ENCODE measurements around the gene NELL2. TPM values are rescaled to one million over a fixed set of nuclear protein-coding genes. Genes with fewer than 3 reads are reported as not detected.

The NELL2 gene
- polyA plus RNA-seq, 3 donors: 0.09 to 0.98 (median 0.39) TPM

- intact Hi-C loops (cut with micrococcal nuclease): no loop called here
- Histone ChIP-seq H3K27me3 (ENCODE audit: control insufficient read depth in 2 of 2, insufficient read depth in 2 of 2, low read length in 2 of 2) (no peaks in the 10 kb centered on the region), H4K20me1 (ENCODE audit: insufficient read depth, low read length) (no peaks in the 10 kb centered on the region), H3K27ac (ENCODE audit: low read depth in 1 of 2, low read length in 2 of 2) (no peak overlapping the region), H3K79me2 (ENCODE audit: insufficient read depth, low read length) (no peaks in the 10 kb centered on the region), H3K4me1 (ENCODE audit: control insufficient read depth in 1 of 2, insufficient read depth in 2 of 2, low read length in 2 of 2) (no peaks in the 10 kb centered on the region), H3K36me3 (replicated peaks in 1 of 2; ENCODE audit: control insufficient read depth in 1 of 2, insufficient read depth in 2 of 2, low read length in 2 of 2) (no peaks in the 10 kb centered on the region), H3K9ac (ENCODE audit: insufficient read depth, low read length, poor library complexity, severe bottlenecking) (no peak overlapping the region), H3K4me2 (replicated peaks; ENCODE audit: extremely low read depth, low read length, poor library complexity, severe bottlenecking) (no peak overlapping the region), H2AFZ (ENCODE audit: insufficient read depth, low read depth, low read length, poor library complexity, severe bottlenecking) (no peak overlapping the region), H3K9me3 (replicated peaks in 1 of 2; ENCODE audit: control insufficient read depth in 1 of 2, insufficient read depth in 1 of 2, low read length in 2 of 2) (peaks cover 0 to 5% of the 10 kb centered on the region in 2 donors), H3K4me3 (replicated peaks in 1 of 3; ENCODE audit: low read depth in 2 of 3, low read length in 3 of 3) (no peak overlapping the region)
- Mint-ChIP-seq H3K27ac (no peak overlapping the region), H3K9me3 (peaks cover 0 to 2% (median 0%) of the 10 kb centered on the region in 7 donors), H3K36me3 (no peaks in the 10 kb centered on the region), H3K4me3 (no peak overlapping the region), H3K4me1 (no peaks in the 10 kb centered on the region), H3K27me3 (ENCODE audit: low read depth in 3 of 3) (no peaks in the 10 kb centered on the region)
- TF ChIP-seq, protein P1, sequence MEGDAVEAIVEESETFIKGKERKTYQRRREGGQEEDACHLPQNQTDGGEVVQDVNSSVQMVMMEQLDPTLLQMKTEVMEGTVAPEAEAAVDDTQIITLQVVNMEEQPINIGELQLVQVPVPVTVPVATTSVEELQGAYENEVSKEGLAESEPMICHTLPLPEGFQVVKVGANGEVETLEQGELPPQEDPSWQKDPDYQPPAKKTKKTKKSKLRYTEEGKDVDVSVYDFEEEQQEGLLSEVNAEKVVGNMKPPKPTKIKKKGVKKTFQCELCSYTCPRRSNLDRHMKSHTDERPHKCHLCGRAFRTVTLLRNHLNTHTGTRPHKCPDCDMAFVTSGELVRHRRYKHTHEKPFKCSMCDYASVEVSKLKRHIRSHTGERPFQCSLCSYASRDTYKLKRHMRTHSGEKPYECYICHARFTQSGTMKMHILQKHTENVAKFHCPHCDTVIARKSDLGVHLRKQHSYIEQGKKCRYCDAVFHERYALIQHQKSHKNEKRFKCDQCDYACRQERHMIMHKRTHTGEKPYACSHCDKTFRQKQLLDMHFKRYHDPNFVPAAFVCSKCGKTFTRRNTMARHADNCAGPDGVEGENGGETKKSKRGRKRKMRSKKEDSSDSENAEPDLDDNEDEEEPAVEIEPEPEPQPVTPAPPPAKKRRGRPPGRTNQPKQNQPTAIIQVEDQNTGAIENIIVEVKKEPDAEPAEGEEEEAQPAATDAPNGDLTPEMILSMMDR (IDR thresholded peaks at IDR 0.05): no peak
- WGBS (ENCODE audit: insufficient coverage): no CpG with 5 or more reads among the region's 1 CpG
- DNase-seq: no peak
Observed at GRCh38 chr12:44507461-44507860, 368.7 kb downstream of the NELL2 start.

DNA sequence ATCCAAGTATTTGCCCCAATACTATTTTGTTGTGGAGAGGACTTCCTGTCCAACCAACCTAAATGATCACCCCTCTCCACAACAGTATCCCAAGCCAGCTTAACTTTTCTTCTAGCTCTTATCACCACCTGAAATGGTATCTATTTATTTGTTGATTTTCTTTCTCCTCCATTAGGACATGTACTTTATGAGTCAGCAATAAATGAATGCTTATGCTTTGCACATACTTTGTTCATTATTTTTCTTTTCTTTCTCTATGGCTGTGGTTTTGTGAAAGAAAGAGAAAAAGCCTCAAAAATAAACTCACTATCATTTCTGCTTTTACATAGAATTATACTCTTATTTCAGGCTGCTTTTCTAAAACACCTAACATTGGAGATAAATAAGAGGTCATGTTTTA, 371.3 kb downstream of the NELL2 start:
- no peaks in the 10 kb centered on the region for H3K27me3 ChIP-seq (ENCODE audit: control insufficient read depth in 2 of 2, insufficient read depth in 2 of 2, low read length in 2 of 2)
- H2AFZ ChIP-seq (ENCODE audit: insufficient read depth, low read depth, low read length, poor library complexity, severe bottlenecking): no peak overlapping the region
- H3K27ac Mint-ChIP-seq: no peak overlapping the region
- H3K36me3 ChIP-seq (replicated peaks in 1 of 2; ENCODE audit: control insufficient read depth in 1 of 2, insufficient read depth in 2 of 2, low read length in 2 of 2): no peaks in the 10 kb centered on the region
- H3K4me3 Mint-ChIP-seq: no peak overlapping the region
- H3K27ac ChIP-seq (ENCODE audit: low read depth in 1 of 2, low read length in 2 of 2): no peak overlapping the region
- H3K79me2 ChIP-seq (ENCODE audit: insufficient read depth, low read length): no peaks in the 10 kb centered on the region
- peaks cover 21 to 25% of the 10 kb centered on the region in 2 donors for H3K9me3 ChIP-seq (replicated peaks in 1 of 2; ENCODE audit: control insufficient read depth in 1 of 2, insufficient read depth in 1 of 2, low read length in 2 of 2)
- H3K4me2 ChIP-seq (replicated peaks; ENCODE audit: extremely low read depth, low read length, poor library complexity, severe bottlenecking): no peak overlapping the region
- no peaks in the 10 kb centered on the region for H3K36me3 Mint-ChIP-seq
- no peaks in the 10 kb centered on the region for H3K4me1 ChIP-seq (ENCODE audit: control insufficient read depth in 1 of 2, insufficient read depth in 2 of 2, low read length in 2 of 2)
- peaks cover 0 to 2% (median 0%) of the 10 kb centered on the region in 3 donors for H3K27me3 Mint-ChIP-seq (ENCODE audit: low read depth in 3 of 3)
- intact Hi-C loops (cut with micrococcal nuclease): no loop called here
- peaks cover 0 to 17% (median 11%) of the 10 kb centered on the region in 7 donors for H3K9me3 Mint-ChIP-seq
- H4K20me1 ChIP-seq (ENCODE audit: insufficient read depth, low read length): no peaks in the 10 kb centered on the region
- TF ChIP-seq, protein P1 (IDR thresholded peaks at IDR 0.05): no peak
- H3K4me1 Mint-ChIP-seq: no peaks in the 10 kb centered on the region
- no peak overlapping the region for H3K9ac ChIP-seq (ENCODE audit: insufficient read depth, low read length, poor library complexity, severe bottlenecking)
- DNase-seq: no peak
- H3K4me3 ChIP-seq (replicated peaks in 1 of 3; ENCODE audit: low read depth in 2 of 3, low read length in 3 of 3): no peak overlapping the region

Measured in CD14-positive monocyte (primary cell).